ENCODE data around the gene ZNHIT2. TPM values are rescaled to one million over a fixed set of nuclear protein-coding genes. Genes with fewer than 3 reads are reported as not detected.

Gene ZNHIT2
- total and polyA plus RNA-seq, 3 donors from 2014 or later: 47.3 to 119 (median 64.2) TPM

GRCh38 chr11:65085446-65085845 is 32.1 kb downstream of the ZNHIT2 start:
- Histone ChIP-seq H3K4me1 (peaks cover 14% of the 10 kb centered on the region), H3K36me3 (ENCODE audit: low read depth, missing control alignments) (no peaks in the 10 kb centered on the region), H3K27ac (no peak overlapping the region), H3K4me3 (no peak overlapping the region), H3K27me3 (no peaks in the 10 kb centered on the region), H3K9me3 (no peaks in the 10 kb centered on the region)
- WGBS, 2 donors: 93% methylated on average over 4 of the region's 4 CpGs
- no peak for DNase-seq
- intact Hi-C loops (cut with DNase I; ENCODE audit: low total_unique reads): no loop called here
- TF ChIP-seq CTCF (IDR thresholded peaks at IDR 0.05) (no peak), POLR2A (IDR thresholded peaks at IDR 0.05) (no peak)

- H3K27me3 ChIP-seq: no peaks in the 10 kb centered on the region
- peak overlapping the region; percentile 92 to 93 for H3K27ac ChIP-seq
- H3K9me3 ChIP-seq: no peaks in the 10 kb centered on the region
- peaks cover 14% of the 10 kb centered on the region for H3K4me1 ChIP-seq
- 38 to 39% methylated on average over 9 to 23 of the region's 23 CpGs for WGBS, 2 donors
- H3K36me3 ChIP-seq (ENCODE audit: low read depth, missing control alignments): no peaks in the 10 kb centered on the region
- peak overlapping the region; percentile 86 to 96 for H3K4me3 ChIP-seq
- DNase-seq: no peak
- intact Hi-C loops (cut with DNase I; ENCODE audit: low total_unique reads): no loop called here
- TF ChIP-seq POLR2A (IDR thresholded peaks at IDR 0.05): no peak
- TF ChIP-seq CTCF (IDR thresholded peaks at IDR 0.05): no peak
These were observed 32.7 kb downstream of the ZNHIT2 start for GRCh38 chr11:65084598-65085375.

- Histone ChIP-seq H3K4me3 (peak within 1 kb of the TSS; percentile 86 to 96), H3K27me3 (no peaks in the 10 kb centered on the region), H3K9me3 (no peaks in the 10 kb centered on the region), H3K27ac (peak within 1 kb of the TSS; percentile 92 to 93), H3K4me1 (peaks cover 14% of the 10 kb centered on the region), H3K36me3 (ENCODE audit: low read depth, missing control alignments) (no peaks in the 10 kb centered on the region)
- intact Hi-C loops (cut with DNase I; ENCODE audit: low total_unique reads): no loop called here
- 0 to 1% methylated on average over 64 to 79 of the region's 79 CpGs for WGBS, 2 donors
- peak in 2 of 3 experiments; percentile 9 to 46 for TF ChIP-seq CTCF (IDR thresholded peaks at IDR 0.05)
- peak; percentile 7 for TF ChIP-seq POLR2A (IDR thresholded peaks at IDR 0.05)
- DNase-seq: peak; percentile 96
These were observed 33.5 kb downstream of the ZNHIT2 start, which contains the start of the genes CDCA5 and ZFPL1 for GRCh38 chr11:65083834-65084597. CDCA5 (minus strand) TSS chr11:65084040; CDS start chr11:65083978, 62 bp downstream. ZFPL1 (plus strand) TSS chr11:65084222; CDS start chr11:65084699, 477 bp downstream.

GRCh38 chr11:65083134-65083833 is 34.2 kb downstream of the ZNHIT2 start:
- WGBS, 2 donors: 4 to 5% methylated on average over 13 of the region's 13 CpGs
- H3K27ac ChIP-seq: peak overlapping the region; percentile 92 to 93
- H3K27me3 ChIP-seq: no peaks in the 10 kb centered on the region
- intact Hi-C loops (cut with DNase I; ENCODE audit: low total_unique reads): no loop called here
- TF ChIP-seq POLR2A (IDR thresholded peaks at IDR 0.05) (no peak), CTCF (IDR thresholded peaks at IDR 0.05) (no peak)
- DNase-seq: no peak
- peaks cover 14% of the 10 kb centered on the region for H3K4me1 ChIP-seq
- no peaks in the 10 kb centered on the region for H3K9me3 ChIP-seq
- H3K4me3 ChIP-seq: peak overlapping the region; percentile 86 to 96
- no peaks in the 10 kb centered on the region for H3K36me3 ChIP-seq (ENCODE audit: low read depth, missing control alignments)
